Stimulated activated CD4-positive, alpha-beta T cell treated with anti-CD3 and anti-CD28 coated beads, Interleukin-15, amount 100 ng/mL, for 48 hours (primary cell): ENCODE results near the gene ITPKC.

Experiments
- DNase-seq, 2 donors: peaks; one replicate each; pipeline ENCODE4 v3.0.0-alpha.2; 2020; ENCODE audit warnings: low read depth in 2 of 2

Gene ITPKC

DNA sequence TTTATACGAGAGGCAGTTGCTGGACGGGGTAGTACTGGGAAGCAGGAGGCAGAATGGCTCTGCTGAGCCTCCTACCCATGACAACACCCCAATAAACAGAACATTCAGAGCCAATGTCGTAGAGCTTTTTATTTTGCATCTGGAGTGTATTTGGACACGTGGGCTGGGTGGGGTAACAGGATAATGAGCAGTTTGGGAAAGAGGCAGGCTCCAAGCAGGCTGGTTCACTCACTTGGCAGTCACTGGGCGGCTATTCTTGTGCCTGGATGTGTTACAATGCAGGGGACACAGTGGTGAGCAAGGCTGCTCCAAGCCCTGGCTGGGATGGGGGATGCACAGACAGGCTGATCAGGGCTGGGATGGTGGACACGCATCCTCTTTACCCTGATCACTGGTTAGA, 23.8 kb downstream of the ITPKC start:
- no peak for DNase-seq

DNA sequence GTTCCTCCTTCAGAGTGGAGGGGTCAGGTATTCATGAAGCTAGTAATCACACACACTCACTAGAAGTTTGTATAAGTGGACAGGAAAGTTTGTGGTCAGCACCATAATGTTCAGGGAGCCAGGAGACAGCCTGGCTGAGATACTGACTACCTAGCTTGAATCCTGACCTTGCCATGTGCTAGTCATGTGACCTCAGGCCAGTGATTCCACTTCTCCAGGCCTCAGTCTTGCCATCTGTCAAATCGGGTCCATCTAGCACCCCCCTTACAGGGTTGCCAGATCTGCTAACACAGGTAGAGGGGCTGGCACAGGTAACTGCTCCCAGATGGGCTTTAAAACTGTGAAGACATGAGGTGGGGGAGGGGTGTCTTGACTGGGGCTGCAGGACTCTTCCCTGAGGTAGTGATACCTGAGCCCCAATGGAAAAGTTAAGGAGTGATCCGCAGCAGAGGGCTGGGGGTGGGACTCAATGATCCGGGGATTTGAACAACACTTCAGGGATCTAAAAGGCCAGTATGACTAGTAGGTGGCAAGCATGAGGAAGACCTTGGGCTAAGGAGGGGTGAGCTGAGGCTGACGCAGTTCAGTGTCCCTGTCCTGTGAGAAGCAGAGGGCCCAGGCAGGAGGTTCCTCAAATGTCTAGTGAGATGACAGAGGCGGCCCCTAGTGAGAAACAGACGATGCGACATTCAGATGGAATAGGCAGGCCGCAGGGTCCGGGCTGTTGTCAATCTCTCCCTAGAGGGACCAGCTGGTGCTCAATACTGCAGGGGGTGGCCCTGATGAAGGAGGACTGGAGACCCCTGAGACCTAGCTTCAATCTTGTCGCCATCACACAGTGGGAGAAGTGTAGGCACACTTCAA, 24.8 kb downstream of the ITPKC start:
- DNase-seq, result no peak

DNA sequence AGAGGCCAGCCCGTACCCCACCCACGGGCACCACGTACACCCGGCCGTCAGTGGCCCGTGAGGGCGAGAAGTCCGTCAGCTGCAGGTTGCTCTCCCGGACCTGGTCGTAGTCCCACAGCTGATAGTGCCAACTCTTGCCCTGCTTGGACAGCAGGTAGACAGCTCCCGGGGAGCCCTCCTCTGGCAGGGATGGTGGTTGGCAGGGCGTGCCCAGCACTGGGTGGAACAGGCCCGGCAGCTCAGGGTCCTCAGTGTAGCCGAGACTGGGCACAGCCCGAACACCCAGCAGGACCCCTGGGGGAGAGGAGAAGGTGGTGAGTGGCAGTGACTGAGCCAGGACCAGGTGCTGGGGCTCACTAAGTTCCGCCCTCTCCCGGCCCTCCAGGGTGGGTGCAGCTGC, 25.6 kb downstream of the ITPKC start:
- no peak for DNase-seq

DNA sequence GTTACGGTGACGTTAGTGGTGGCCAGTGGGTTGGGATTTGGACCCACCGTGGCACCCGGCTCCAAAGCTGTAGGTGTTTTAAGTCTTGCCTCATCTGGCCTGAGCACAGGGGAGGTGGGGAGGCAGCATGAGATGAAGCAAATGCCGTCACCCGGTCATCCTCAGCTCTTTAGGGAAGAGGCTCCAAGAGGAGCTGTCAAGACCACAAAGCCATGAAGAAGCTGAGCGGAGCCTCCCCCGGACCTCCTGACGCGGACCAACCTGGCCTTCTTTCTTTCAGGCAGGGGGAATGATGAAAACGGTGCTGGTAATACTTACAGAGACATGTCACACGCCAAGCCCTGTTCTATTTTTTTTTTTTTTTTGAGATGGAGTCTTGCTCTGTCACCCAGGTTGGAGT, 26.0 kb downstream of the ITPKC start:
- DNase-seq, result no peak

DNA sequence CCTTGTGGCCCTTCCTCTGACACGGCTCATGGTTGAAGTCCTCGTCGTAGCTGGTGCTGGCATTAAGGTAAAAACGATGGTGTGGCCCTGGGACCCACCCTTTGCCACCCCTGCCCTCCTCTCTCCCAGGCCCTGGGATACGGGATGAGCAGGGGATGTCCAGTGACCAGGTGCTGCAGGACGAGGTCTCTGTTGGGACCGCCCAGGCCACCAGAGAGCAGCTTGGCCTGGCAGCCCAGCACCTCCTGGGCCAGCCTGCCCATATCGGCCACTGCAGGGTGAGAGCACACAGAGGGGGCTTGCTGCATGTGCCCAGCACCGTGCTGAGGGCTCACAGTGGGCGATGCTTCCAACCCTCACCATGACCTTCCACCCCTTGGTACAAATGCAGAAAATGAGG, 27.0 kb downstream of the ITPKC start:
- DNase-seq, result no peak

DNA sequence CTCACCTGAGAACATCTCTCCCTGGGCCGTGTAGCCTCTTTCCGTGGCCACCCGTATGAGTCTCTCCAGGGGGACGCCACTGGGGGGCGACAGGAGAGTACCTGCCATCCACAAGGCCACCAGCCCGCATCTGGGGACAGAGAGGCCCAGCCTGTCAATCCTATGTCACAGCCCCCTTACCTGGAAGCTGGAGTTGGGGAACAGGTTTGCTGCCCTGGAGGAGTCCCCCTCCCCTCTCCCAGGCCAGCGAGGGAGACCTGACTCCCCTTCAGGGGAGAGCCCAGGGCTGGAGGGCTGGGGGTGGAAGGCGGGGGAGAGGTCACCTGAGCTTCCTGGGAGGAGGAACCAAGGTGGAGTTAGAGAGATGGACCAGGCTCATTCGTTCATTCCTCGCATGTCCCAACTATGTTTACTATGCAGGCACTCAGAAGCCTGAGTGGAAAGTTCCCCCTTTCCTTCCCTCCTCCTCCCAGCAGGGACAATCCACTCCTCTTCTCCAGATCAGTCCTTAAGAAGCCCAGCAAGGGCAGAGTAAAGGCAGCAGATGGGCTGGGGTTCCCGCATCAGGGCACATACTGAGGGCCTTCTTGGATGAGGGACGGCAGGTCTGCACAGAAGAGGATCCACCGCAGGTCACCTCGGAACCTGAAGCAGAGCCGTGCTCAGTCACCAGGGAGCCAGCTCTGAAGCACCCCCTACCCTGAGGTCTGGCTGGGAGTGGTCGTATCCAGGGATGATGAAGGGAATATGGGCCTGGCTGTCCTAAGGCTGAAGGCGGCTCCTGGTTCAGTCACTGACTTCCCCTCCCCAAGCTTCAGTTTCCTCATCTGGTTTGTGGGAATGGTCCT, 27.9 kb downstream of the ITPKC start:
- no peak for DNase-seq

DNA sequence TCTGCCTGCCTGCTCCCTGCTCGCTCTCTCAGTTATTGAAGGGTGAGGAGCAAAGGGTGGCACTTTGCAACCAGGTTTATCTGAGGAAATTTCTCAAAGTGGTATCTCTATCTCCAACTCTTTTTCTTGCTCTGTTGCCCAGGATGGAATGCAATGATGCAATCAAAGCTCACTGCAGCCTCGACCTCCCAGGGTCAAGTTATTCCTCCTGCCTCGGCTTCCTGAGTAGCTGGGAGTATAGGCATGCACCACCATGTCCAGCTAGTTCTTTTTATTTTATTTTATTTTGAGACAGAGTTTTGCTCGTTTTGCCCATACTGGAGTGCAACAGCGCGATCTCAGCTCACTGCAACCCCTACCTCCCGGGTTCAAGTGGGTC, 28.5 kb downstream of the ITPKC start:
- no peak for DNase-seq

DNA sequence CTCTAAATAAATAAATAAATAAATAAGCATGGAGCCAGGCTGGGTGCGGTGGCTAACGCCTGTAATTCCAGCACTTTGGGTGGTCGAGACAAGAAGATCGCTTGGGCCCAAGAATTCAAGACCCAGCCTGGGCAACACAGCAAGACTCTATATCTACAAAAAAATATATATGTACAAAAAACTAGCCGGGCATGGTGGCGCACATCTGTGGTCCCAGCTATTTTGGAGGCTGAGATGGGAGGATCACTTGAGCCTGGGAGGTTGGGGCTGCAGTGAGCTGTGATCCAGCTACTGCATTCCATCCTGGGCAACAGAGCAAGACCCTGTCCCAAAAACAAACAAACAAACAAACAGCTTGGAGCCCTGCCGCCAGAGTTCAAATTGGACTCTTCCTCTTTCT, 30.6 kb downstream of the ITPKC start:
- no peak for DNase-seq

DNA sequence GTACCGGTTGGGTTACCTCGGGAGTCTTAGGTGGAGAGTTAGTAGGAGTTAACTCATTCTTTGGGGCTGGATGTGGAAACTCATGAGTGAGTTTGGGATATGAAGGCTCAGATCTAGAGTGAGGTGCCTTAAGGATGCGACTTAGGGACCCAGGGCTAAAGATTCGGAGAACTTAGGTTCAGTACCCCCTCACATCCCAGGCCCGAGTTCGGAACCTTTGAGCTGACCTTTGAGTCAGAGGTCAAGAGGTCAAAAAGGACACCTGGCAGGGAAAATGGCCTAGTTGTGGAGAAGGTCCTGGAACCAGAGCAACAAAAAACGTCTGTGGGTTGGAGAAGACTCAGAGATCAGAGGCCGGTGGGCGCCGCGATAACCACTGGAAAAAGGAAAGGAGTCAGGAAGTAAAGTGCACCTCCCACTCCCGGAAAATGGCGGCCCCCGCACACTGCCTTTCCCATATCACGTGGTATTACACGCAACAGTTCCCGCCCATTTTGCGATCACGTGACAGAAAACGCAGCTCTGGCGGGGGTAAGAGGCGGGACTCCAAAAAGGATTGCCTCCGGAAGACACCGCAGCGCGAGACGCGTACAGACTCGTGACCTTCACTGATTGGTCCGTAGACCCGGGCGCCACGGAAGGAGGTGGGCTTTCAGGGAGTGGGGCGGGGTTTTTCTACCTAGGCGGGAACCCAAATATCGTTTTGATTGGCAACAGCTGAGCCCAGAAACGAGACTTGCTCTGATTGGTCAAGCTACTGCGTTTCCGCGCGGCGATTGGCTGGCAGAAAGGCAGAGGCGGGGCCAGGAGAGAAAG, 33.4 kb downstream of the ITPKC start, which contains the start of gene ACTMAP:
Gene ACTMAP (minus strand): TSS at position 420 of the 816 bp plus-strand sequence. CDS start 674 bp downstream, outside the sequence.
- peak; percentile 99 to 100 for DNase-seq

DNA sequence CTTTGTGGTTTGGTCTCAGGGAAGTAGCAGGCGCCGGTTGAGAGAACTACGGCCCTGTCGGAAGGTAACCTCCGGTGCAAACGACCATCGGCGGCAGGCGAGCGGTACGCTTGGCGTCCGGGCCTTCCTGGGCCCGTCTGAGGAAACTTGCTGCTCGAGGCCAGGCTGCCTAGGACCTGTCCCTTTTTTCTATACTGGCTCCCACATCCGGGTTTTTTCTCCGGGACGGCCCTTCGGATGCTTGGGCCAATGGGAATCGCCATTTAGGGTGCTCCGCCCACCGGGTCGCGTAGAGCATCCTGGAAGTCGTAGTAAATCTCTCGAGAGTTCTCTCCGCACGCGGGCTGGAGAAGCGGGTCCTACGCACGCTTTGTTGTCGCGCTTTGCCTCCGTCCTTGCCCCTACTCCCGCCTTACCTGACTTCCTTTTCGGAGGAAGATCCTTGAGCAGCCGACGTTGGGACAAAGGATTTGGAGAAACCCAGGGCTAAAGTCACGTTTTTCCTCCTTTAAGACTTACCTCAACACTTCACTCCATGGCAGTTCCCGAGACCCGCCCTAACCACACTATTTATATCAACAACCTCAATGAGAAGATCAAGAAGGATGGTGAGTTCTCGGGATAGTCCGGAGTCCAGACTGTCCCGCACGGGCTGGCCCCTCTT, 34.1 kb downstream of the ITPKC start, which contains the start of gene SNRPA:
Gene SNRPA (plus strand): TSS at position 330 of the 664 bp plus-strand sequence. CDS start 206 bp downstream, at position 536.
- peak; percentile 95 to 96 for DNase-seq

DNA sequence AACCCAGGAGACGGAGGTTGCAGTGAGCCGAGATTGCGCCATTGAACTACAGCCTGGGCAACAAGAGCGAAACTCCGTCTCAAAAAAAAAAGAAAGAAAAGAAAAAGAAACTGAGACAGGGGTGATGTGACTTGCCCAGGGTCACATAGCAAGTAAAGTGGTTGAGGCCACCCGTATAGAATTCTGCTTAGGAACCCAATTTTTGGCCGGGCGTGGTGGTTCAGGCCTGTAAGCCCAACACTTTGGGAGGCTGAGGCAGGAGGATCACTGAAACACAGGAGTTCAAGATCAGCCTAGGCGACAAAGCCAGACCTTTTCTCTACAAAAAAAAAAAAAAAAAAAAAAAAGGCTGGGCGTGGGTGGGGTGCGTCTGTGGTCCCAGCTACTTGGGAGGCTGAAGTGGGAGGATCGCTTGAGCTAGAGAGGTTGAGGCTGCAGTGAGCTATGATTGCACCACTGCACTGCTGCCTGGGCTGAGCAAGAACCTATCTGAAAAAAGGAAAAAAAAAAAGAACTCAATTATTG, 35.4 kb downstream of the ITPKC start:
- no peak for DNase-seq

DNA sequence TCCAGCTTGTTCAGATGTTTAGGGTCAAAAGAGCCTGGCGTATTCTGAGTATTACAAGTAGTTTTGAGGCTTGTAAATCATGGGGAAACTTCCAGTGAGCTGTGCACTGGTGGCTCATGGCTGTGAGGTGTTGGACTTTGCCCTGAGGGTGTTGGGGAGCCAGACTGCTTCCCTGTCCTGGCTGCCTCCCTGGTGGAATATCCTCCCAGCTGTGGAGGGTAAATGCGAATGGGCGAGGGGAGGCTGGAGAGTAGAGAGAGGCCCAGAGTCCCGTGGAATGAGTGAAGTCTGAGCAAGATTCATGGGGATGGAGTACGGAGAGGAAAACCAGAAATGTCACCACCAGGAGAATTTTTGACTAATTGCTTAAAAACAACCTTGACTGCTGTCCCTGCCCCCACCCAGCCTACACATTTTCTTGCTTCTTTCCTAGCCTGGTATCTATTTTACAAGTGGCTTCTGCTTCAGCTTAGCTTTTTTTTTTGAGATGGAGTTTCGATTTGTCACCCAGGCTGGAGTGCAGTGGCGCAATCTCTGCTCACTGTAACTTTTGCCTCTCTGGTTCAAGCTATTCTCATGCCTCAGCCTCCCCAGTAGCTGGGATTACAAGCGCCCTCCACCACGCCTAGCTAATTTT, 37.8 kb downstream of the ITPKC start:
- DNase-seq, result peak; percentile 54 to 61

DNA sequence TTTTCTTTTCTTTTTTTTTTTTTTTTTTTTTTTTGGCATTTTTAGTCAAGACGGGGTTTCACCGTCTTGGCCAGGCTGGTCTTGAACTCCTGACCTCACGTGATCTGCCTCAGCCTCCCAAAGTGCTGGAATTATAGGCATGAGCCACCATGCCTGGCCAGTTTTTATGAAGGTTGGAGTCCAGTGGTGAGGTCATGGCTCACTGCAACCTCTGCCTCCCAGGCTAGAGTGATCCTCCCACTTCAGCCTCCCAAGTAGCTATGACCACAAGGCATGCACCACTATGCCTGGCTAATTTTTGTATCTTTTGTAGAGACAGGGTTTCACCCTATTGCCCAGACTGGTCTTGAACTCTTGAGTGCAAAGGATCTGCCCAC, 38.3 kb downstream of the ITPKC start:
- no peak for DNase-seq

DNA sequence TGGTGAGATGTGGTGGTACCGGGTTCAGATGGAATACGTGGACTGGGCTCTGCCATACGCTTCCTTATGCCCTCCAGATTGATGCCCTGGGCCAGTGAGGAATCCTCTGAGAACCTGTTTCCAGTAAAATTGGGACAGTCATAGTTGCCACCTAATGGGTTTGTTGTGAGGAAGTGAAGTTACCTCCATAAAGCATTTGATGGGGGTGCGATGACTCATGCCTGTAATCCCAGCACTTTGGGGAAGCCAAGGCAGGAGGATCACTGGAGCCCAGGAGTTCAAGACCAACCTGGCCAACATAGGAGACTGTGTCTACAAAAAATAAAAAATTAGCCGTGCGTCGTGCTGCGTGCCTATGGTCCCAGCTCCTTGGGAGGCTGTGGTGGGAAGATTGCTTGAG, 38.9 kb downstream of the ITPKC start:
- no peak for DNase-seq

DNA sequence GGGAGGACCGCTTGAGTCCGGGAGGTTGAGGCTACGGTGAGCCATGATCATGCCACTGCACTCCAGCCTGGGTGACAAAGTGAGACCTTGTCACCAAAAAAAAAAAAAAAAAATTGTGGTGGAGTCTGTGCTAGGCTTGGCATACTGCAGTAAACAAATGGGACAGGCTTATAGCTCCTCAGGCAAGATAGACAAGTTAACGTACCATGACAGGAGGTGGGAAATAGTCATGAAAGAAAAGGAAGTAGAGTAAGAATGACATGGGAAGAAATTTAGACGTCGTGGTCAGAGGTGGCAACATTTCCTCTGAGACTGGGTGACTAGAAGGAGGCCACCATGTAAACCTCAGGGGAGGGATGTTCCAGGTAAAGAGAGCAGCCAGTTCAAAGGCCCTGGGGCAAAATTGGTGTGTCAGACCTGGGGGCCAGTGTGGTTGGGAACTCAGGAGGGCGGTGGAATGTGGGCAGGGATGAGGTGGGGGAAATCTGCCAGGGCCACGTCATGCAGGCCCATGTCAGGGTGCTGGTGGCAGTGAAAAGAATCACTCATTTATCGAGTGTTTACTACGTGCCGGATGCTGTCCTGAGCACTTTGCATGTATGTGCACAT, 39.7 kb downstream of the ITPKC start:
- no peak for DNase-seq

DNA sequence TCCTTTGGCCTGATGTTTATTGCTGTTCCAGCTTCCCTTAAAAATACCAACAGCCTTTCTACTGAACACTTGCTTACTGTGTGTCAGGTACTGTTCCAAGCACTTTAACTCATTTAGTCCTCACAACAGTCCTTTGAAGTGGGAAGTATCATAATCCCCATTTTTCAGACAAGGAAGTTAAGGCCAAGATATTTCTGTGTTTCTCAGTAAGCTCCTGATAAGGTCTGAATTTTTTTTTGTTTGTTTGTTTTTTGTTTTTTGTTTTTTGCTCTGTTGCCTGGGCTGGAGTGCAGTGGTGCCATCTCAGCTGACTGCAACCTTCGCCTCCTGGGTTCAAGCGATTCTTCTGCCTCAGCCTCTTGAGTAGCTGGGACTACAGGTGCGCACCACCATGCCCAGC, 41.6 kb downstream of the ITPKC start:
- DNase-seq, result no peak

DNA sequence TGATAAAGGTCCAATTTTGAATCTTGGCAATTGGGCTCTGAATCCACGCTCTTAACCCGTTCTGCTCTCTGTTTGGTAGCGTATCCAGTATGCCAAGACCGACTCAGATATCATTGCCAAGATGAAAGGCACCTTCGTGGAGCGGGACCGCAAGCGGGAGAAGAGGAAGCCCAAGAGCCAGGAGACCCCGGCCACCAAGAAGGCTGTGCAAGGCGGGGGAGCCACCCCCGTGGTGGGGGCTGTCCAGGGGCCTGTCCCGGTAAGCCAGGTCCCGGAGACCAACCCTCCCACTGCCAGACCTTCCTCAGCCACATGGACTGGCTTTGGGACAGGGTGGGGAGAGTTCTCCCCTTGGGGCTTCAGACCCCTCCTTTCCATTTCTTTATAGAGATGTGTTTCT, 42.4 kb downstream of the ITPKC start:
- no peak for DNase-seq

DNA sequence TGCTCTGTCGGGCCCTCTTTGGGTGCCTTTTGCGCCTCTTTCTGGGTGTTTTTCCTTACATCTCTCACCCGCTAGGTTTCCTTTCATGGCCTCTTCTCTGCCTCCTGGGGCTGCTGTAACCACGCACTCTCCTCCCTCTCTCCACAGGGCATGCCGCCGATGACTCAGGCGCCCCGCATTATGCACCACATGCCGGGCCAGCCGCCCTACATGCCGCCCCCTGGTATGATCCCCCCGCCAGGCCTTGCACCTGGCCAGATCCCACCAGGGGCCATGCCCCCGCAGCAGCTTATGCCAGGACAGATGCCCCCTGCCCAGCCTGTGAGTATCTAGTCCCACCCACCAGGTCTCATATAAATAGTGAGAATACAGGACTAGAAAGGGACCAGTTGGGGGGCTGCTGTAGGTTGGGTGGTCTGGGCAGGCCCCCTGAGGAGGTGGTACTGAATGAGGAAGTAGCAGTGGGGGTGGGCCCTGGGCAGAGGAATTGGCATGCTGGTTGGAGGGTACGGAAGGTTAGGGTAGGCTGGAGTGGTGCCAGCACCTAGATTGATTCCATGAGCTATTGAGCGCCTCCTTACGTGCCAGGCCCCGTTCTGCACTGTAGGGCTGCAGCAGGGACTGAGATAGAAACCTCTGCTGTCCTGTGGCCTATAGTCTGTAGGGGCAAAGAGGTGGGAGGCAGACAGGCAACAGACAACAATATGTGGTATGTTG, 46.0 kb downstream of the ITPKC start:
- DNase-seq, result no peak

DNA sequence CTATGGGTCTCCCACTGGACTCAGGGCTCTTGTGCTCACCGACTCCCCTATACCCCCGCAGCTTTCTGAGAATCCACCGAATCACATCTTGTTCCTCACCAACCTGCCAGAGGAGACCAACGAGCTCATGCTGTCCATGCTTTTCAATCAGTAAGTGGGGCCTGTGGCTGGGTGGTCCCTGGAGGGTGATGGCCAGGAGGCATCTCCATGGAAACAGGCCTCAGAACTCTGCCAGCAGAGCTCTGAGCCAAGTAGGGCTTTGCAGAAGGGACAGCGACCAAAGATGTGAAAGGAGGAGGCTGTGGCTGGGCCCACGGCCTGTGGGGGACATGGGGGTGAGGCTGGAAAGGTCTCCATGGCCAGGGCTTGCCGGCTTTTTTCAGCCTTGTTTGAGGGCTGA, 46.6 kb downstream of the ITPKC start:
- DNase-seq, result no peak

DNA sequence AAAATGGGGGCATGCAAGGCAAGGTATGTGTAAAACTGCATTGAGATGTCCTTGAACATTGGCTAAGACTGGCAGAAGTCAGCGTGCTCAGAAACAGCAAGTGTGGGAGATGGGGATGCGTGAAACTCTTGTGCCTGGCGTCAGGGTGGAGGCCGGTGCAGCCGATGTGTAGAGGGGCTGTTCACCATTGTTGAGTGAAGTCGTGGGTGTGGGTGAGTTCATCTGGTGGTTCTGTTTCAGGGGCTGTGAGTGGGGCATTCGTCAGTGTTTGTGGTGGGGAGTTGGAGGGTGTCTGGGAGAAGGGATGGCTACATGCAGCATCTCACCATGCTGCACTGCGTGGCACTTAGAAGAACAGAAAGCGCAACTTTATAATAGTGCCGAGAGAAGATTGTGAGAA, 47.1 kb downstream of the ITPKC start:
- DNase-seq, result no peak
